Measurements from ENCODE around the gene MYD88. TPM values are rescaled to one million over a fixed set of nuclear protein-coding genes. Genes with fewer than 3 reads are reported as not detected.

MYD88 gene
- total RNA-seq, 1 donor from 2014 or later = 47.3 TPM

GRCh38 chr3:38108649-38109579 is 29.5 kb upstream of the MYD88 start:
- TF ChIP-seq CTCF (conservative IDR thresholded peaks at IDR 0.05; ENCODE audit: low read depth, low read length) = no peak
- DNase-seq (ENCODE audit: low read depth) = no peak

GRCh38 chr3:38109580-38110313 is 28.7 kb upstream of the MYD88 start:
- no peak overlapping the region for H3K4me3 ChIP-seq (ENCODE audit: low read depth, low read length)
- no peak for DNase-seq (ENCODE audit: low read depth)
- TF ChIP-seq CTCF (conservative IDR thresholded peaks at IDR 0.05; ENCODE audit: low read depth, low read length) = no peak

More at GRCh38 chr3:38108649-38109579, 29.5 kb upstream of the MYD88 start:
- H3K4me3 ChIP-seq (ENCODE audit: low read depth, low read length) = no peak overlapping the region

- no peak for DNase-seq (ENCODE audit: low read depth)
- TF ChIP-seq CTCF (conservative IDR thresholded peaks at IDR 0.05; ENCODE audit: low read depth, low read length) = no peak
- no peak overlapping the region for H3K4me3 ChIP-seq (ENCODE audit: low read depth, low read length)
Measured at GRCh38 chr3:38110314-38111050, 28.0 kb upstream of the MYD88 start.

GRCh38 chr3:38111201-38111600 is 27.3 kb upstream of the MYD88 start:
- no peak for DNase-seq (ENCODE audit: low read depth)
- no peak for TF ChIP-seq CTCF (conservative IDR thresholded peaks at IDR 0.05; ENCODE audit: low read depth, low read length)
- no peak overlapping the region for H3K4me3 ChIP-seq (ENCODE audit: low read depth, low read length)

- H3K4me3 ChIP-seq (ENCODE audit: low read depth, low read length) = no peak overlapping the region
- TF ChIP-seq CTCF (conservative IDR thresholded peaks at IDR 0.05; ENCODE audit: low read depth, low read length) = no peak
- DNase-seq (ENCODE audit: low read depth) = no peak
Measured at GRCh38 chr3:38111696-38112377, 26.6 kb upstream of the MYD88 start.

- H3K4me3 ChIP-seq (ENCODE audit: low read depth, low read length) = no peak overlapping the region
- no peak for DNase-seq (ENCODE audit: low read depth)
Measured at GRCh38 chr3:38112378-38112761, 26.1 kb upstream of the MYD88 start.

More at GRCh38 chr3:38112378-38112761, 26.1 kb upstream of the MYD88 start:
- TF ChIP-seq CTCF (conservative IDR thresholded peaks at IDR 0.05; ENCODE audit: low read depth, low read length) = no peak

All from epithelial cell of proximal tubule (primary cell).